NCI-H2171 treated with DMSO at 0.1 percent for 48 hours (cell line): Measurements from ENCODE around the gene CLCN1.
"Not testable (repeated sequence)": the region's sequence is repeated elsewhere in the genome, so short reads cannot be mapped to it uniquely, and the experiment has no call there.

Experiments
- DNase-seq: peaks from one replicate; lab custom pipeline; 2025; lab: John Stamatoyannopoulos, UW

The CLCN1 gene

DNA sequence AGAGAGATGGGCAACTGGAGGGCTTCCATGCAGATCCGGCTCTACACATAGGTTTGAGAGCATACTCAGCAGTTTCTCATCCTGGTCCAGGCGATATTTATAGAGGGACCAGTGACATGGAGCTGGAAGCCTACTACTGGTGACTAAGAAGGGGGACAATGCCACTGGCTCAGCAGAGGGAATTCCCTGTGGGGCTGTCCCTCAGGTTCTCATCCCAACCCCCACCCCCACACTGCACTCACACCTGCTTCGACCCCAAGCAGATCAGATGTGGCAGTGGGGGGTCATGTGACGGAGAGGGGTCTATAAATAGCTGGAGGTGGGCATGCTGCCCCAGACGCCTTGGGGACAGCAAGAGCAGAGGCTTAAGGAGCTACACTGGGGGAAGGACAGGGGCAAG is at the start of gene CLCN1:
TSS of gene CLCN1 (plus strand) at position 336 of the 400 bp plus-strand sequence. CDS start 102 bp downstream, outside the sequence.
- DNase-seq, result no peak

- no peak for DNase-seq
Measured at GRCh38 chr7:143269251-143269650, 46.7 kb upstream of the CLCN1 start.

GRCh38 chr7:143271240-143271639 is 44.7 kb upstream of the CLCN1 start:
- no peak for DNase-seq

GRCh38 chr7:143272871-143273270 is 43.0 kb upstream of the CLCN1 start:
- DNase-seq, result no peak

- DNase-seq, result no peak
Measured at GRCh38 chr7:143279186-143280098, 36.5 kb upstream of the CLCN1 start.

DNA sequence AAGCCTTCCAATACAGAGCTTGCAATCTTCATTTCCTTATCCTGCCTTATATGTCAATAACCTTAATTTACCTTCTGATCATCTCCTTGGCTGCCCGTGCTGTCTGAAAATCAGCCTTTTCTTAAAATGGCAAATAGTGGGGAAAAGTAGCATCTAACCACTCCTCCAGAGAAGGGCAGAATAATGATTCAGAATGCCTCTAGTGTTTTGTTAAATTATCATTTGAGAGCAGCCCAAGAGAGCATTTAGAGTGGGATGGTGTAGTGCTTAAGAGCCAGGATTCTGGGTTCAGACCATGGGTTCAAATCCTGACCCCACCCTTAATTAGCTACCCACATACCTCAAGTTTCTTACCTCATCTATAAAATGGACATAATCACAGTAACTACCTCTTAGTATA is 35.8 kb upstream of the CLCN1 start:
- no peak for DNase-seq

GRCh38 chr7:143280566-143280965 is 35.3 kb upstream of the CLCN1 start:
- no peak for DNase-seq

DNA sequence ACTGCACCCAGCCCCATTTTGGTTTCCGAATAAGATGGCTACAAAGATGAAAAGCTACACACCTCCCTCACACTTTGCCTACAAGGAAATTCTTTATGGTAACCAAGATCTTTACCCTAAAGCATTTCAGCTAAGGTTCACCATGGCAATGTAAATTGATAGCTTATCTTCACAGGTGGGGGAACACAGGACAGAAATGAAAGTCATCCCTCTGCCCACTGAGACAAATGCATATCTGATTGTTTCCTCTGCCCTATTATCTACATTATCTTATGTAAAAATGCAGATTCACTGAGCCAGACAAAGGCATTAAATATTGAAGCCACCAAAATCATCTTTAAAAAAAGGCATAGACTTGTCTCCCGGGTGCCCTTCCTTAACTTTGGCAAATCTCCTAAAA is 34.4 kb upstream of the CLCN1 start:
- DNase-seq, result no peak

DNA sequence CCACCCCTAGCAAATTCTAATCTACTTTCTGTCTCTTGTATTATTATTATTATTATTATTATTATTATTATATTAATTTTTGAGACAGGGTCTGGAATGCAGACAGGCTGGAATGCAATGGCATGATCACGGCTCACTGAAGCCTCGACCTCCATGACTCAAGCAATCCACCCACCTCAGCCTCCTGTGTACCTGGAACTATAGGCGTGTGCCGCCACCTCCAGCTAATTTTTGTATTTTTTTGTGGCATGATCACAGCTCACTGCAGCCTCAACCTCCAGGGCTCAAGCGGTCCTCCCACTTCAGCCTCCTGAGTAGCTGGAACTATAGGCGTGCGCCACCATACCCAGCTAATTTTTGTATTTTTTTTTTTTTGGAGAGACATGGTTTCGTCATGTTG is 33.8 kb upstream of the CLCN1 start:
- DNase-seq, result no peak

GRCh38 chr7:143283381-143283780 is 32.5 kb upstream of the CLCN1 start:
- no peak for DNase-seq

DNA sequence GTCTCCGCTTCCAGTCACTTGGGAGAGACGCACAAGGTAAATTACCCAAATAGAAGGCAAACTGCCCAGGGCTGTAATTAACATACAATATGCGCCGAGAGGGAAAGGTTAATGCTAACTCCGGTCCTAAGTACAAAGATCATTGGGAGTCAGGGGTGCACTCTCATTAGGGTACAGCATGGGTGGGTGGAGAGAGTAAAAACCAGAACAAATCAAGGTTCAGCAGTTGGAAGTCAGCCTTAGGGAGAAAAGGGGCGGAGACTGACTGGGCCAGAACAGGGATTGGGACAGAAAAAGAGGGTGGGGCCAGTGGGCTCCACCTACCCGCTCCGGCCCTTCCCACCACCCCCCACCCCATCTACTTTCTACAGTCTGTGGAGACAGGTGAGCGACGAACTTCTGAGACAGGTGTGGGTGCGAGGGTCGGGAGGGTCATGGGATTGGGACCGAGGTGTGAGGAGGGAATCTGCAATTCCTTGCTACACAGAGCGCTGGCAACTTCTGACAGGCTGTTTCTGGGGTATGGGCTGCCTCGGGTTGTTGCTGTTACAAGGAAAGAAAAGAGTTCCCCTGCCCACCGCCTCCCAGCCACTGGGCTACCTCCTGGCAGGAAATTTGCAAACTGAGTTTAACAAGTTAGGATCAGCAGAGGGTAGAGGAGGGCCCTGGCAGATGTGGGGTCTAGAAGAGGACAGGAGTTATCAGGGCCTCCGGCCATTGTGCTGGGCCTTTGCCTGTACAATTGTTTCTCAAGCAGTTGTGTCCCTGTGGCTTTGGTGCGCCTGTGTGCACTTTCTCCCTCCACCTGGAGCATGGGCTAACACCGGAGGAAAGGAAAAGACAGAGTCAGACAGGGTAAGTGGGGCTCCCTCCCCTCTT is 31.1 kb upstream of the CLCN1 start, which contains the start of gene TMEM139:
TSS of gene TMEM139 (plus strand) at position 368 of the 879 bp plus-strand sequence. CDS start 1,000 bp downstream, outside the sequence.
- DNase-seq, result no peak

DNA sequence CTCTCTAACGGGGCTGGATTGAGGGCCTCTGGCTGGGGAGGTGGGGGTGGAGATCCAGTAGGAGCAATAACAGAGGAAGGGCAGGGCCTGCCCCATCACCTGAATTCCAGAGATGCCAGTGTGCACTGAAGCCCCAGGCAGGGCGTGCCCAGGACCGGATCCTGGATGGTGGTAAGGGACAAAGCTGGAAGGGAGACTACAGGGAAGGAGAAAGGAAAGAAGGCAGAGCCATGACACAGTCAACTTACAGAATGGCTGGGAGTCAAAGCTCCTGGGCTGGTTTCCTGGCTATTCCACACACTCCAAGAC is 30.5 kb upstream of the CLCN1 start:
- no peak for DNase-seq

- DNase-seq, result no peak
Measured at GRCh38 chr7:143285806-143286521, 29.9 kb upstream of the CLCN1 start.

- DNase-seq, result no peak
Measured at GRCh38 chr7:143286522-143286890, 29.4 kb upstream of the CLCN1 start.

DNA sequence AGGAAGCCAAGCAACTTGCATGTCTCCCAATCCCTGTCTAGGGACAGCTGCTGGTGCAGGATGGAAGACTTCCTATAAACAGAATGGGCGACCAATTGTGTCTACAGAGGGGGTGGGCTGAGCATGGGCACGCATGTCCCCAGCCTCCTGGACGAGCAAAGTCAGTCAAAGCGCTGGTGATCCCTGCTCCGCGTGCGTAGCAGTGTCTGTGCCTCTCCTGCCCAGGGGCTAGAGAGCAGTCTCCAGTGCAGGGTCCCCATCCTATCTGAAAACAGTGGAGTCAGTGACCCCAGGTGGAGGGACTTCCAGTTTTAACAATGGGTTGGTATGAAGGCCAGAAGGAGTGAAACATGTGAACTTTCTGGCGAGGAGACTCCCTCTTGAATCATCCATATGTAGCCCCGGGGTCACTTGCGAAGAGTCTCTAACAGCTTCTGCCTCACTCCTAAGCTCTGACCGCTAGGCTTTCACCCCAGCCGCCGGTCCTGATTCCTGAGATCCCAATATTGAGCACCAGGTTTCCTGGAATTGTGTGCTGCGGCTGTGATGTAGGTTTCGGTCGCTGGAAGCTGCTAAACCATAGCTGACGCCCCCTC is 28.5 kb upstream of the CLCN1 start:
- no peak for DNase-seq

DNA sequence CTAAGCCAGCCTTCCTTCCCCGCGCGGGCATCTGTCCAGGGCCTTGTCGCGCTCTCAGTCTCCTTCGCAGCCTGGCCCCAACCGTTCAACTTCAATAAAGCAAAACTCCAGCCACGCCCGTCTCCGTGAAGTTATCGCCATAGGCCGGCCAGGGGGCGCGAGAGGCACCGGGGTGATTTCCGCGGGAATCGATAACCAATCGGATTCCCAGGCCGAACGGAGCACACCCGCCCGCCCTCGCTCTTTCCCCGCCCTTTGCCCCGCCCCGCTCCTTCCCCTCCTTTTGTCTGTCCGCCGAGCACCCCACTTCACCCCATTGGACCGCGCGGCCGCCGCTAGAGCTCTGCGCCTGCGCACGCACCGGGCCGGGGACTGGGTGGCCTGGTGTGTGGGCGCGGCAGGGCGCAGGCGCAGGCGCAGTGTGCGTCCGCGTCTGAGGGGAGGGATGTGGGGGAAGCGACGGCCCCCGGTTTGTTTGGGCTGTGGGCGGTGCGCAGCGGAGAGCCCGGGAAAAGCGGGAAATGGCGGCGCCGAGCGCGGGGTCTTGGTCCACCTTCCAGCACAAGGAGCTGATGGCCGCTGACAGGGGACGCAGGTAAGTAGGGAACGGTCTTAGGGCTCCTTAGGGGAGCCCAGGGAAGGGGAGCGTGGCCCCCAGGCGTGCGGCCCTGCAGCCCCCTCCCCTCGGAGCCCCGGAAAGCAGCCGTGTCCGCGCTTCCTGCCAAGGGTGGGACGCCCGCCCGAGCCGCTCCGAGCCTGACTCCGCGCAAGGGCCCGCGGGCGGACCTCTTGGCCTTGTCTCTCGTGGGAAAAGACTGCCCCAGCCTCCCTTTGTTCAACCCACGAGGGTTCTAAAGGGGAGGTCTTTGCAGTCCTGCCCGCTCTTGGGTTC is 27.7 kb upstream of the CLCN1 start, which contains the start of gene CASP2:
TSS of gene CASP2 (plus strand) at position 417 of the 892 bp plus-strand sequence. CDS start at position 522, 105 bp downstream.
- DNase-seq, result peak; percentile 96

GRCh38 chr7:143288836-143289235 is 27.1 kb upstream of the CLCN1 start:
- no peak for DNase-seq

GRCh38 chr7:143289421-143289820 is 26.5 kb upstream of the CLCN1 start:
- no peak for DNase-seq

- not testable (repeated sequence) for DNase-seq
Measured at GRCh38 chr7:143289888-143290287, 26.0 kb upstream of the CLCN1 start.

GRCh38 chr7:143290293-143290692 is 25.6 kb upstream of the CLCN1 start:
- no peak for DNase-seq

- no peak for DNase-seq
Measured at GRCh38 chr7:143292876-143293275, 23.0 kb upstream of the CLCN1 start.
